ENCODE measurements around the gene CACHD1. TPM values are rescaled to one million over a fixed set of nuclear protein-coding genes. Genes with fewer than 3 reads are reported as not detected.

The CACHD1 gene
- total and polyA plus RNA-seq, 2 of the 4 experiments (the other 2 are of a cell fraction) = 2.9 to 5.9 TPM

DNA sequence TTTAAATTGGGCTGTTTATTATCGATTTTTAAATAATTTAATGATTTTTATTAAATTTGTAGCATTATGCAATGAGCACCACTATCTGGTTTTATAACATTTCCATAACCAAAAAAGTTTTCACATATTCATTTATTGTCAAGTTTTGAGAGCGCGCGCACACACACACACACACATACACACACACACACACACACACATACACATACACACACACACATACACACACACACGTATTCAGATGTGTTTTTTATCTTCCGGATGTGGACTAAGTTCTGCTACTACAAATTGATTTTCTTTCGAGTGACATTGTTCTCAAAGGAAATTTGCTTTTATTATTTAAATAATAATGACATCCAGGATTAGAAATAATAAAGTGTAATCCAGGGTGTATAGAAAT, 16.3 kb downstream of the CACHD1 start:
- POLR2A ChIA-PET (ENCODE audit: unreplicated experiment) = no interaction called here
- H3K14ac ChIP-seq (replicated peaks; ENCODE audit: low read depth, low read length) = no peak overlapping the region
- H3K4me1 ChIP-seq (ENCODE audit: control insufficient read depth, insufficient read depth, low read length) = no peaks in the 10 kb centered on the region
- no peak overlapping the region for H3K23ac ChIP-seq (ENCODE audit: low read depth, low read length)
- dilution Hi-C loops (cut with HindIII; ENCODE audit: low sequenced_read_pairs, unreplicated experiment) (no loop called here), intact Hi-C loops (cut with micrococcal nuclease) (no loop called here), in situ Hi-C loops (cut with MboI; ENCODE audit: low sequenced_read_pairs) (no loop called here)
- H2BK15ac ChIP-seq (ENCODE audit: low read depth, low read length) = no peak overlapping the region
- no peak overlapping the region for H2BK120ac ChIP-seq (ENCODE audit: low read depth, low read length)
- no peak overlapping the region for H3K56ac ChIP-seq (ENCODE audit: extremely low read depth, insufficient read depth, low read length)
- no peak overlapping the region for H3K18ac ChIP-seq (ENCODE audit: low read depth, low read length)
- no peaks in the 10 kb centered on the region for H3K9me1 ChIP-seq (ENCODE audit: insufficient read depth, low read length)
- no peak overlapping the region for H3K27ac ChIP-seq (ENCODE audit: insufficient read depth, low read length)
- H2BK20ac ChIP-seq (ENCODE audit: low read depth, low read length) = no peak overlapping the region
- no peak overlapping the region for H2BK5ac ChIP-seq (ENCODE audit: low read depth, low read length, poor library complexity, severe bottlenecking)
- H4K20me1 ChIP-seq (ENCODE audit: insufficient read depth, low read length) = 0 out of 2 replicates have a peak, but pooled peaks cover 3% of the 10 kb centered on the region
- no CpG with 5 or more reads among the region's 7 CpGs for WGBS, 2 experiments (ENCODE audit: extremely low coverage in 2 of 2, insufficient read length in 1 of 2)
- no peaks in the 10 kb centered on the region; the same call in 1 of the 2 replicates for H3K27me3 ChIP-seq (ENCODE audit: control insufficient read depth, insufficient read depth, low read length)
- DNase-seq (no peak), ATAC-seq (ENCODE audit: low read depth) (no peak)
- H4K8ac ChIP-seq (ENCODE audit: low read depth in 2 of 2, low read length in 2 of 2) = no peak overlapping the region
- H2AK5ac ChIP-seq (ENCODE audit: low read depth, low read length) = no peak overlapping the region
- H3K9ac ChIP-seq (ENCODE audit: low read depth, low read length) = no peak overlapping the region
- CTCF ChIA-PET = no interaction called here
- no peak overlapping the region for H3K4me3 ChIP-seq (ENCODE audit: insufficient read depth, low read depth, low read length)
- H4K5ac ChIP-seq (ENCODE audit: low read depth, low read length) = no peak overlapping the region
- BruUV-seq (replicated peaks) = no TSS peak
- H3K36me3 ChIP-seq (ENCODE audit: control insufficient read depth, insufficient read depth, low read length) = no peaks in the 10 kb centered on the region
- no peak overlapping the region for H3K4me2 ChIP-seq (ENCODE audit: low read depth, low read length)
- H3K79me1 ChIP-seq (ENCODE audit: low read depth in 1 of 2, low read length in 2 of 2) = no peaks in the 10 kb centered on the region
- H4K91ac ChIP-seq (ENCODE audit: insufficient read depth, low read depth, low read length) = no peak overlapping the region
- no peak overlapping the region for H2AK9ac ChIP-seq (replicated peaks; ENCODE audit: low read depth, low read length, poor library complexity)
- H3K9me3 ChIP-seq (ENCODE audit: control insufficient read depth, insufficient read depth, low read length) = no peaks in the 10 kb centered on the region
- TF ChIP-seq RAD21 (IDR thresholded peaks at IDR 0.05; ENCODE audit: low read length) (no peak), RFX5 (IDR thresholded peaks at IDR 0.05; ENCODE audit: low read depth, low read length) (no peak), BHLHE40 (IDR thresholded peaks at IDR 0.05; ENCODE audit: low read depth, low read length) (no peak), MAFK (IDR thresholded peaks at IDR 0.05; ENCODE audit: low read depth, low read length) (no peak), NFE2L2 (IDR thresholded peaks at IDR 0.05; ENCODE audit: low read depth, low read length) (no peak), ELK1 (IDR thresholded peaks at IDR 0.05; ENCODE audit: borderline replicate concordance, low read depth, low read length) (no peak), SMC3 (IDR thresholded peaks at IDR 0.05; ENCODE audit: low read depth, low read length) (no peak), RCOR1 (IDR thresholded peaks at IDR 0.05; ENCODE audit: insufficient replicate concordance, low read length) (no peak), FOS (IDR thresholded peaks at IDR 0.05; ENCODE audit: low read depth, low read length) (no peak), MAZ (IDR thresholded peaks at IDR 0.05; ENCODE audit: borderline replicate concordance, low read depth, low read length) (no peak)
- H2AFZ ChIP-seq (replicated peaks; ENCODE audit: low read length, poor library complexity) = no peak overlapping the region
- H3K4ac ChIP-seq (ENCODE audit: low read depth, low read length) = no peak overlapping the region
